Fibroblast of skin of back (primary cell): ENCODE measurements around the gene TNKS1BP1.

ENCODE experiments used
- DNase-seq: peaks from one replicate; pipeline ENCODE4 v3.0.0-alpha.2; 2013

The TNKS1BP1 gene

GRCh38 chr11:57325735-57326048 is 940 bp upstream of the TNKS1BP1 start:
- no peak for DNase-seq

- DNase-seq, result peak; percentile 55
These were observed 432 bp downstream of the TNKS1BP1 start for GRCh38 chr11:57324154-57324885.

- DNase-seq, result no peak
These were observed 948 bp downstream of the TNKS1BP1 start for GRCh38 chr11:57323855-57324153.

- peak; percentile 40 for DNase-seq
These were observed 1.4 kb downstream of the TNKS1BP1 start for GRCh38 chr11:57323167-57323854.

GRCh38 chr11:57322256-57323166 is 2.2 kb downstream of the TNKS1BP1 start:
- DNase-seq, result peak; percentile 99

- DNase-seq, result no peak
These were observed 3.1 kb downstream of the TNKS1BP1 start for GRCh38 chr11:57321388-57322255.

GRCh38 chr11:57320719-57321387 is 3.9 kb downstream of the TNKS1BP1 start:
- no peak for DNase-seq

GRCh38 chr11:57320067-57320718 is 4.6 kb downstream of the TNKS1BP1 start:
- DNase-seq, result no peak

GRCh38 chr11:57318178-57318577 is 6.6 kb downstream of the TNKS1BP1 start:
- DNase-seq, result no peak

GRCh38 chr11:57316017-57316416 is 8.7 kb downstream of the TNKS1BP1 start:
- DNase-seq, result no peak

GRCh38 chr11:57315491-57315890 is 9.3 kb downstream of the TNKS1BP1 start:
- DNase-seq, result peak; percentile 79

GRCh38 chr11:57314221-57314973 is 10.4 kb downstream of the TNKS1BP1 start:
- DNase-seq, result no peak

- DNase-seq, result no peak
These were observed 11.0 kb downstream of the TNKS1BP1 start for GRCh38 chr11:57313788-57314135.

- no peak for DNase-seq
These were observed 11.5 kb downstream of the TNKS1BP1 start for GRCh38 chr11:57313071-57313787.

GRCh38 chr11:57312511-57313021 is 12.2 kb downstream of the TNKS1BP1 start:
- DNase-seq, result no peak

GRCh38 chr11:57311109-57311936 is 13.4 kb downstream of the TNKS1BP1 start:
- peak; percentile 96 for DNase-seq

GRCh38 chr11:57310630-57311086 is 14.1 kb downstream of the TNKS1BP1 start:
- no peak for DNase-seq

- no peak for DNase-seq
These were observed 14.7 kb downstream of the TNKS1BP1 start for GRCh38 chr11:57310091-57310490.
